Lower leg skin (tissue), 4 donors: ENCODE results near the gene STX5. TPM values are rescaled to one million over a fixed set of nuclear protein-coding genes. Genes with fewer than 3 reads are reported as not detected.
A peak's percentile ranks its signal among the peaks of the same experiment; 100 is the strongest.

ENCODE experiments used
- DNase-seq, 2 donors: peaks; one replicate each; pipeline ENCODE4 v3.0.0-alpha.2; 2019; ENCODE audit warnings: low spot score in 2 of 2
- H3K4me3 ChIP-seq: fragments of 200-600 bp; sonication (generic); 2 replicates; pipeline ENCODE4 v1.5.1; 2017; ENCODE audit warnings: mild to moderate bottlenecking, low read depth; ENCODE audit not compliant: poor library complexity, severe bottlenecking
- CTCF ChIP-seq, 3 donors: fragments of 450-650 bp; IDR thresholded peaks; one replicate each; pipeline ENCODE4 v1.5.1; 2016; ENCODE audit warnings: antibody characterized with exemption in 3 of 3, mild to moderate bottlenecking in 3 of 3, moderate library complexity in 2 of 3
- POLR2A ChIP-seq, 2 donors: fragments of 450-650 bp; IDR thresholded peaks; one replicate each; pipeline ENCODE4 v1.6.1; 2016 to 2017; ENCODE audit warnings: antibody characterized with exemption in 2 of 2, mild to moderate bottlenecking in 1 of 2, moderate library complexity in 1 of 2
- WGBS, 2 donors: methylation state at CpG; one replicate each; pipeline ENCODE4 v1.1.5; 2018; 5-methylcytosine and 5-hydroxymethylcytosine counted together
- intact Hi-C: fragments of 100-400 bp; cut with DNase I; formaldehyde crosslinking; loops from one replicate; pipeline ENCODE4 v1.15.0; 2023; ENCODE audit warnings: low total_unique reads
- total RNA-seq, 4 donors: library from RNA; depleted of rRNA; stranded (reverse); fragments of >200 nt; gene quantifications; one replicate each; pipeline ENCODE4 v1.1.0, GENCODE V29; 2016

Gene STX5
- total RNA-seq, 4 donors from 2014 or later = 30.0 to 47.4 (median 38.4) TPM

GRCh38 chr11:62854013-62854824 is 22.4 kb upstream of the STX5 start:
- WGBS, 2 donors = 14 to 20% methylated on average over 8 of the region's 8 CpGs

GRCh38 chr11:62853279-62853965 is 21.6 kb upstream of the STX5 start:
- DNase-seq = no peak
- WGBS, 2 donors = 53 to 58% methylated on average over 7 of the region's 7 CpGs
- intact Hi-C loops = loop anchor here (10.0 kb wide), 1 partner anchor 59 kb away; the partner anchor contains the start of gene TMEM223
- no peak for TF ChIP-seq CTCF (IDR thresholded peaks at IDR 0.05)
- no peak overlapping the region for H3K4me3 ChIP-seq

More at GRCh38 chr11:62854013-62854824, 22.4 kb upstream of the STX5 start:
- no peak for DNase-seq
- intact Hi-C loops = loop anchor here (10.0 kb wide), 1 partner anchor 59 kb away; the partner anchor contains the start of gene TMEM223
- peak overlapping the region; percentile 96 for H3K4me3 ChIP-seq
- no peak for TF ChIP-seq POLR2A (IDR thresholded peaks at IDR 0.05)
- TF ChIP-seq CTCF (IDR thresholded peaks at IDR 0.05) = no peak

GRCh38 chr11:62852523-62853188 is 20.8 kb upstream of the STX5 start:
- no peak overlapping the region for H3K4me3 ChIP-seq
- intact Hi-C loops = loop anchor here (10.0 kb wide), 1 partner anchor 58 kb away; the partner anchor contains the start of gene TMEM223
- TF ChIP-seq POLR2A (IDR thresholded peaks at IDR 0.05) (no peak), CTCF (IDR thresholded peaks at IDR 0.05) (no peak)

GRCh38 chr11:62851807-62852522 is 20.1 kb upstream of the STX5 start:
- DNase-seq = no peak
- TF ChIP-seq CTCF (IDR thresholded peaks at IDR 0.05) (no peak), POLR2A (IDR thresholded peaks at IDR 0.05) (no peak)
- intact Hi-C loops = loop anchor here (10.0 kb wide), 1 partner anchor 57 kb away; the partner anchor contains the start of gene TMEM223
- H3K4me3 ChIP-seq = no peak overlapping the region
- 45 to 60% methylated on average over 3 of the region's 3 CpGs for WGBS, 2 donors

More at GRCh38 chr11:62852523-62853188, 20.8 kb upstream of the STX5 start:
- DNase-seq = no peak
